ENCODE measurements around the gene SDCCAG8.

SDCCAG8 gene

DNA sequence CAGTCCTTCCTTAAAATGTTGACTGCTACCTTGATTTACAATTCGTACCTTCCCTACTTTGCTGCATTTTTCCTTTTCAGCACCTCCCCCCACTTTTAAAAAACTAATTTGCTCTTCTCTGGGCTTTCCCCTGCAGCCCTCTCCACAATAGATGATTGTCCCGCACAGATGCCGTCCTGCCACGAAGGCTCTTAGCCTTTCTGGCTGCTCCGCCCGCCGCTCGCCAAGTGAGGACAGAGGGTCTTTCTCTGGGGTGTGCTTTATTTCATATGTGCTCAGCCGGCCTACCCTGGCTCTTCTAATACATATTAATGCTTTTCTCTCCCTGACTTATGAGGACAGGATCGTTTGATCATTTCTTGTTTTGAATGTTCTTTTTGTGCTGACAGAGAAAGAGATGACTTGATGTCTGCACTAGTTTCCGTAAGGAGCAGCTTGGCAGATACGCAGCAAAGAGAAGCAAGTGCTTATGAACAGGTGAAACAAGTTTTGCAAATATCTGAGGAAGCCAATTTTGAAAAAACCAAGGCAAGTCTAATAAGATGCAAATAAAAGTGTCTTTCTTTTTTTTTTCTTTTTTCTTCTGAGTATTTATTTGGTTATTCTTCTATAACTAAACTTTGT lies 60.6 kb downstream of the SDCCAG8 start (continued):
- TF ChIP-seq REST (tag by site-specific recombination; IDR thresholded peaks at IDR 0.05) (no peak), CTCF (tag by site-specific recombination; IDR thresholded peaks at IDR 0.05) (no peak)

- no peak overlapping the region for H3K27ac ChIP-seq (ENCODE audit: extremely low read depth, low read depth, low read length)
- no peak overlapping the region for H3K4me3 ChIP-seq (ENCODE audit: low read depth, low read length)
- no peaks in the 10 kb centered on the region for H3K4me1 ChIP-seq (ENCODE audit: control insufficient read depth, insufficient read depth, low read length)
- POLR2A ChIA-PET = no interaction called here
- CTCF ChIA-PET = interaction anchor here (1.1 kb wide), 1 partner anchor 8 kb away, joined by 3 read pairs; no protein-coding TSS in a partner anchor
- H3K9me3 ChIP-seq (ENCODE audit: control insufficient read depth, insufficient read depth, low read depth, low read length) = no peaks in the 10 kb centered on the region
- H3K36me3 ChIP-seq (ENCODE audit: control insufficient read depth in 2 of 2, insufficient read depth in 1 of 2, low read length in 2 of 2) = peaks cover 13 to 24% of the 10 kb centered on the region in 2 experiments
- TF ChIP-seq ZNF707 (tag by site-specific recombination; IDR thresholded peaks at IDR 0.05) = no peak
- TF ChIP-seq ZNF621 (tag by site-specific recombination; IDR thresholded peaks at IDR 0.05) = no peak
- no peak for TF ChIP-seq BCL11A (tag by site-specific recombination; IDR thresholded peaks at IDR 0.05; ENCODE audit: low read depth)
- TF ChIP-seq ZNF837 (tag by site-specific recombination; IDR thresholded peaks at IDR 0.05) = no peak
- TF ChIP-seq ZNF157 (tag by site-specific recombination; IDR thresholded peaks at IDR 0.05) = no peak
- TF ChIP-seq ZNF791 (tag by site-specific recombination; IDR thresholded peaks at IDR 0.05) = no peak
- TF ChIP-seq TSHZ1 (tag by site-specific recombination; IDR thresholded peaks at IDR 0.05; ENCODE audit: borderline replicate concordance) = no peak
- no peak for TF ChIP-seq ZFP69B (tag by site-specific recombination; IDR thresholded peaks at IDR 0.05)
- TF ChIP-seq ZNF18 (tag by site-specific recombination; IDR thresholded peaks at IDR 0.05) = no peak
- no peak for TF ChIP-seq ZEB2 (tag by site-specific recombination; IDR thresholded peaks at IDR 0.05)
- no peak for TF ChIP-seq CTCF (tag by site-specific recombination; IDR thresholded peaks at IDR 0.05)
- TF ChIP-seq ZNF561 (tag by site-specific recombination; IDR thresholded peaks at IDR 0.05; ENCODE audit: borderline replicate concordance) = no peak
- no peak for TF ChIP-seq RBAK (tag by site-specific recombination; IDR thresholded peaks at IDR 0.05)
- no peak for TF ChIP-seq ZNF610 (tag by site-specific recombination; IDR thresholded peaks at IDR 0.05; ENCODE audit: borderline replicate concordance)
- TF ChIP-seq SCRT2 (tag by site-specific recombination; IDR thresholded peaks at IDR 0.05) = no peak
- no peak for TF ChIP-seq PRDM10 (tag by site-specific recombination; IDR thresholded peaks at IDR 0.05)
- TF ChIP-seq KLF1 (tag by site-specific recombination; IDR thresholded peaks at IDR 0.05) = no peak
- no peak for TF ChIP-seq ZNF530 (tag by site-specific recombination; IDR thresholded peaks at IDR 0.05; ENCODE audit: low read depth)
- no peak for TF ChIP-seq ZBTB17 (tag by site-specific recombination; IDR thresholded peaks at IDR 0.05)
Measured at GRCh38 chr1:243320224-243320623, 64.4 kb downstream of the SDCCAG8 start.

Measured in HEK293 (cell line).